Cardiac muscle cell (in vitro differentiated cells and primary cell): ENCODE results near the gene P2RY1. TPM values are rescaled to one million over a fixed set of nuclear protein-coding genes. Genes with fewer than 3 reads are reported as not detected.

ENCODE experiments used
- DNase-seq, 2 donors: peaks; one replicate each; pipeline versions ENCODE4 v3.0.0 to v3.0.0-alpha.2; 2010 to 2017; ENCODE audit warnings: low read depth in 1 of 2, low spot score in 1 of 2
- H3K27ac ChIP-seq: fragments of 200-600 bp; sonication (generic); 2 replicates; pipeline ENCODE4 v1.5.1; 2016
- H3K27me3 ChIP-seq: fragments of 200-600 bp; sonication (generic); 2 replicates; pipeline ENCODE4 v1.6.0; 2016; ENCODE audit warnings: control low read depth
- H3K36me3 ChIP-seq: fragments of 200-600 bp; sonication (generic); 2 replicates; pipeline ENCODE4 v1.5.1; 2016; ENCODE audit warnings: control low read depth
- H3K4me1 ChIP-seq: fragments of 200-600 bp; sonication (generic); 2 replicates; pipeline ENCODE4 v1.8.1; 2017; ENCODE audit warnings: low read depth, mild to moderate bottlenecking, mixed run types
- H3K4me3 ChIP-seq: fragments of 200-600 bp; sonication (generic); 2 replicates; pipeline ENCODE4 v1.5.1; 2016; ENCODE audit warnings: mild to moderate bottlenecking
- H3K9me3 ChIP-seq: fragments of 200-600 bp; sonication (generic); 2 replicates; pipeline ENCODE4 v1.5.1; 2017; ENCODE audit warnings: low read depth, mild to moderate bottlenecking, control low read depth
- polyA plus RNA-seq: library from polyadenylated mRNA; unstranded; fragments of >200 nt; fragmentation: Nextera tagmentation; extraction: Ambion mirVana; gene quantifications from 2 replicates; pipeline ENCODE4 v1.2.1, GENCODE V29; 2016
- total RNA-seq: library from RNA; depleted of rRNA; stranded (reverse); fragments of >200 nt; gene quantifications from 2 replicates; pipeline ENCODE4 v1.2.3, GENCODE V29; 2016
- TF ChIP-seq, protein P1 (sequence below): IDR thresholded peaks from 2 replicates; pipeline ENCODE4 v1.5.1; 2012; ENCODE audit warnings: low read depth, mild to moderate bottlenecking, low read length

The P2RY1 gene
- total and polyA plus RNA-seq, 2 experiments from 2014 or later: 1.9 to 4.8 TPM

DNA sequence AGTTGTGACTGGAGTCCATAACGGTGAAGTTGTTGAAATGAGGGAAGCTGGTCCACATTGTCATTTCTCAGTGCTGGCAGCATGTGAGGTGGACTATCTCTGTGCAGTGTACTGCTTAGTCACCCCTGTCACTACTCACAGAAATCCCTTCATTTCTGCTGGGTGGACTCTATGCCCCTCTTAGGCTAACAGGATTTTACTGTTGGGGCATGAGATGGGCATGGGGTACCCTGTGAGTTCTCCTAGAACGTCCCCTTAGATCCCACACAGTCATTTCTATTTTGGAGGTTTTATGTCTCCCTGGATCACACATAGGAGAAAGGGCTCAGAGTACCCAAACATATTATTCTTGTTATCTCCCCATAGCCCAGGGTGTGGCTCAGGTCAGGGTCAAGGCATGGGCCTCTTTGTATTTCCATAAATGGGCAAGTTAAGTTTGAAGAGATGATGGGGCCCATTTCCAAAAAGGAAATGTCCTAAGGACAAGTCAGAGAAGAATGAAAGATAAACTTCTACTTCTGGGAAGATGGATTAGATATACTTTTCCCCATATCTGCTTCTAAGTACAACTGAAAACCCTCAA is 15.2 kb downstream of the P2RY1 start:
- no peak overlapping the region for H3K4me3 ChIP-seq
- no peaks in the 10 kb centered on the region for H3K27me3 ChIP-seq
- H3K27ac ChIP-seq: no peak overlapping the region
- no peaks in the 10 kb centered on the region for H3K4me1 ChIP-seq
- H3K36me3 ChIP-seq: no peaks in the 10 kb centered on the region
- H3K9me3 ChIP-seq: no peaks in the 10 kb centered on the region
- DNase-seq: no peak
- TF ChIP-seq, protein P1, sequence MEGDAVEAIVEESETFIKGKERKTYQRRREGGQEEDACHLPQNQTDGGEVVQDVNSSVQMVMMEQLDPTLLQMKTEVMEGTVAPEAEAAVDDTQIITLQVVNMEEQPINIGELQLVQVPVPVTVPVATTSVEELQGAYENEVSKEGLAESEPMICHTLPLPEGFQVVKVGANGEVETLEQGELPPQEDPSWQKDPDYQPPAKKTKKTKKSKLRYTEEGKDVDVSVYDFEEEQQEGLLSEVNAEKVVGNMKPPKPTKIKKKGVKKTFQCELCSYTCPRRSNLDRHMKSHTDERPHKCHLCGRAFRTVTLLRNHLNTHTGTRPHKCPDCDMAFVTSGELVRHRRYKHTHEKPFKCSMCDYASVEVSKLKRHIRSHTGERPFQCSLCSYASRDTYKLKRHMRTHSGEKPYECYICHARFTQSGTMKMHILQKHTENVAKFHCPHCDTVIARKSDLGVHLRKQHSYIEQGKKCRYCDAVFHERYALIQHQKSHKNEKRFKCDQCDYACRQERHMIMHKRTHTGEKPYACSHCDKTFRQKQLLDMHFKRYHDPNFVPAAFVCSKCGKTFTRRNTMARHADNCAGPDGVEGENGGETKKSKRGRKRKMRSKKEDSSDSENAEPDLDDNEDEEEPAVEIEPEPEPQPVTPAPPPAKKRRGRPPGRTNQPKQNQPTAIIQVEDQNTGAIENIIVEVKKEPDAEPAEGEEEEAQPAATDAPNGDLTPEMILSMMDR: no peak

DNA sequence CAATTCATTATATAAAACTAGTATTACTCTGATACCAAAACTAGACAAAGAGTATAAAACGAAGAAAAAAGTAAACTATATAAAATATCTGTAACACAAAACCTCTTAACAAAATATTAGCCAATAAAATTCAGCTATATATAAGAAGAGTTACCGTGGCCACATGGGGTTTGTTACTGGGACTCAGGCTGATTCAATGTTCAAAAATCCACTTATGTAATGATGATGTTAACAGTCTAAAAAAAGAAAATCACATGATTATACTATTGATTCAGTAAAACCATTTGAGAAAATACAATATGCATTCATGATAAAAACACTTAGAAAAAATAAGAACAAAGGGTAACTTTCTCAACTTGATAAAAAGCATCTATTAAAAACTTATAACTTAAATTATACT is 18.3 kb downstream of the P2RY1 start:
- Histone ChIP-seq H3K36me3 (no peaks in the 10 kb centered on the region), H3K4me1 (no peaks in the 10 kb centered on the region), H3K9me3 (no peaks in the 10 kb centered on the region), H3K4me3 (no peak overlapping the region), H3K27me3 (no peaks in the 10 kb centered on the region), H3K27ac (no peak overlapping the region)
- TF ChIP-seq, protein P1: no peak
- DNase-seq: peak in 1 of 2 donors; percentile 39

- H3K9me3 ChIP-seq: no peaks in the 10 kb centered on the region
- H3K4me3 ChIP-seq: no peak overlapping the region
- DNase-seq: no peak
- no peaks in the 10 kb centered on the region for H3K4me1 ChIP-seq
- no peaks in the 10 kb centered on the region for H3K36me3 ChIP-seq
- no peak overlapping the region for H3K27ac ChIP-seq
- TF ChIP-seq, protein P1: no peak
- no peaks in the 10 kb centered on the region for H3K27me3 ChIP-seq
These were observed 22.2 kb downstream of the P2RY1 start for GRCh38 chr3:152857082-152857481.

DNA sequence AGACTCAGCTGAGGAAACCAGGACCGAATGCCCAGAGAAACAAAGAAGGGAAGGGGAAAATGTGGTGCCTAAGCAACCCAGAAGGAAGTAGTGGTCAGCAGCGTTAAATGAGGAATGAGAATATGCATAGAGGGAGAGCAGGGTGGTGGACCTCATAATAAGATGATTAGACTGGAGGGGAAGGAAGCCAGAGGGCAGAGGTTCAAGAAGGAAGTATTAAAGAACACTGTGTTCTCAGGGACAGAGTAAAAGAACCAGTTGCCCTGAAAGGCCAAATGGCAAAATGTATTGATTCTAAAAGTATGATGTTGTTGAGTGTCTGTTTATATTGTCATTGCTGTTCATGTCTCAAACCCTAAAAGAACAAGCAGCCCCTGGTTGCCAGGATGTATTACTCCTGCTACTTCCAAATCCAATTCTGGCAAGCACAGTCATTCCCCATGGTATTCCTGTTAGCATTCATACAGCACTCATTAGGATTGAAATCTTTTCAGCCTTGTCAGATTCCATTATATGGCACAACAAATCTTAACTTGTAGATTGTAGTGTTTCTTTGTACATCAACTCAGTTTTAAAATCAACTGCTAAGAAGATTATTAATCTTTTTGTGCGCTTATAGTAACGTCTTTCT is 23.4 kb downstream of the P2RY1 start:
- no peak overlapping the region for H3K27ac ChIP-seq
- H3K4me1 ChIP-seq: no peaks in the 10 kb centered on the region
- no peak for DNase-seq
- H3K4me3 ChIP-seq: no peak overlapping the region
- TF ChIP-seq, protein P1: no peak
- H3K36me3 ChIP-seq: no peaks in the 10 kb centered on the region
- H3K27me3 ChIP-seq: no peaks in the 10 kb centered on the region
- no peaks in the 10 kb centered on the region for H3K9me3 ChIP-seq

DNA sequence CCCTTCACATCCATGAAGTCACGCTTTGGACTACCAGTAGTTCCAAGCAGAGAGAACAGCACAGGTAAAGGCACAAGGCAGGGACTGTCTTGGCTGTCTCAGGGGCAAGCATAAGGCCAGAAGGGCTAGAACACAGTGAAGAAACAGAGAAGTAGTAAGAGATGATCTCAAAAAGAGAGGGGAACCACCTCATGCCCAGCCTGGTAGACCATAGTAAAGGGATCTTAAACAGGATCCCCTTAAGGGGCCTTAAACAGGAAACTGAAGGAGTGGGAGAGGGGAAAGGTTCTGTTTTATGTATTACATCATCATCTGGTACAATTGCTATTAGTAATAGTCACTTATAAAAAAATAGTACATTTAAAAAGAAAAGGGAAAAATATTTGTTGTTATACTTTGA is 25.8 kb downstream of the P2RY1 start:
- TF ChIP-seq, protein P1: no peak

More for the DNA sequence above, 25.8 kb downstream of the P2RY1 start:
- no peak for DNase-seq
- Histone ChIP-seq H3K36me3 (no peaks in the 10 kb centered on the region), H3K9me3 (no peaks in the 10 kb centered on the region), H3K27ac (no peak overlapping the region), H3K27me3 (no peaks in the 10 kb centered on the region), H3K4me3 (no peak overlapping the region), H3K4me1 (no peaks in the 10 kb centered on the region)
